Esophagus muscularis mucosa (tissue), 4 donors: ENCODE results near the gene MRPS15. TPM values are rescaled to one million over a fixed set of nuclear protein-coding genes. Genes with fewer than 3 reads are reported as not detected.
"Not testable (repeated sequence)": the region's sequence is repeated elsewhere in the genome, so short reads cannot be mapped to it uniquely, and the experiment has no call there.

ENCODE experiments used
- DNase-seq: peaks from one replicate; pipeline ENCODE4 v3.0.0-alpha.2; 2017; ENCODE audit errors: extremely low spot score
- H3K27ac ChIP-seq, 4 donors: fragments of 200-600 bp; sonication (generic); replicated peaks in 1 of 4; 1 replicate in 3 of 4; 2 replicates in 1 of 4; pipeline ENCODE4 v1.5.1; 2016 to 2019; ENCODE audit warnings: mild to moderate bottlenecking in 1 of 4
- H3K27me3 ChIP-seq, 4 donors: fragments of 200-600 bp; sonication (generic); one replicate each; pipeline versions ENCODE4 v1.5.1 to v1.6.0; 2016 to 2019
- H3K36me3 ChIP-seq, 4 donors: fragments of 200-600 bp; sonication (generic); one replicate each; pipeline ENCODE4 v1.5.1; 2016 to 2019
- H3K4me1 ChIP-seq, 4 donors: fragments of 200-600 bp; sonication (generic); one replicate each; pipeline ENCODE4 v1.5.1; 2016 to 2019
- H3K4me3 ChIP-seq, 4 donors: fragments of 200-600 bp; sonication (generic); 1 replicate in 2 of 4; 2 replicates in 2 of 4; pipeline ENCODE4 v1.5.1; 2016 to 2019; ENCODE audit warnings: mild to moderate bottlenecking in 4 of 4, moderate library complexity in 1 of 4
- H3K9me3 ChIP-seq, 4 donors: fragments of 200-600 bp; sonication (generic); 1 replicate in 3 of 4; 2 replicates in 1 of 4; pipeline ENCODE4 v1.5.1; 2016 to 2019
- EP300 ChIP-seq: sonication (generic); formaldehyde crosslinking; IDR thresholded peaks from one replicate; pipeline ENCODE4 v1.6.1; 2017; ENCODE audit warnings: antibody characterized with exemption
- POLR2A ChIP-seq: fragments of 450-650 bp; IDR thresholded peaks from one replicate; pipeline ENCODE4 v1.6.1; 2017; ENCODE audit warnings: antibody characterized with exemption, moderate library complexity, mild to moderate bottlenecking, low read depth
- POLR2AphosphoS5 ChIP-seq, 2 donors: sonication (generic); formaldehyde crosslinking; IDR thresholded peaks; one replicate each; pipeline ENCODE4 v1.6.1; 2017; ENCODE audit warnings: antibody characterized with exemption in 2 of 2
- WGBS: methylation state at CpG from one replicate; pipeline ENCODE4 v1.1.5; 2018; 5-methylcytosine and 5-hydroxymethylcytosine counted together
- intact Hi-C: fragments of 100-400 bp; cut with DNase I; formaldehyde crosslinking; loops from one replicate; pipeline ENCODE4 v1.15.1; 2023
- total RNA-seq, 4 donors: library from RNA; depleted of rRNA; stranded (reverse); fragments of >200 nt; gene quantifications; one replicate each; pipeline versions ENCODE4 v1.1.0 to v1.2.1, GENCODE V29; 2016
- TF ChIP-seq, protein P1 (sequence below), 3 experiments: fragments of 200-600 bp in 2 of 3; fragments of 450-650 bp in 1 of 3; sonication (generic) in 2 of 3; IDR thresholded peaks; one replicate each; pipeline ENCODE4 v1.5.1; 2017 to 2019; ENCODE audit warnings: antibody characterized with exemption in 3 of 3, mild to moderate bottlenecking in 2 of 3, moderate library complexity in 1 of 3

The MRPS15 gene
- 100 to 1,000 TPM in 1 of 4 donors, 10 to 100 TPM in 3; 64.8 to 109 (median 86.8) TPM for total RNA-seq

DNA sequence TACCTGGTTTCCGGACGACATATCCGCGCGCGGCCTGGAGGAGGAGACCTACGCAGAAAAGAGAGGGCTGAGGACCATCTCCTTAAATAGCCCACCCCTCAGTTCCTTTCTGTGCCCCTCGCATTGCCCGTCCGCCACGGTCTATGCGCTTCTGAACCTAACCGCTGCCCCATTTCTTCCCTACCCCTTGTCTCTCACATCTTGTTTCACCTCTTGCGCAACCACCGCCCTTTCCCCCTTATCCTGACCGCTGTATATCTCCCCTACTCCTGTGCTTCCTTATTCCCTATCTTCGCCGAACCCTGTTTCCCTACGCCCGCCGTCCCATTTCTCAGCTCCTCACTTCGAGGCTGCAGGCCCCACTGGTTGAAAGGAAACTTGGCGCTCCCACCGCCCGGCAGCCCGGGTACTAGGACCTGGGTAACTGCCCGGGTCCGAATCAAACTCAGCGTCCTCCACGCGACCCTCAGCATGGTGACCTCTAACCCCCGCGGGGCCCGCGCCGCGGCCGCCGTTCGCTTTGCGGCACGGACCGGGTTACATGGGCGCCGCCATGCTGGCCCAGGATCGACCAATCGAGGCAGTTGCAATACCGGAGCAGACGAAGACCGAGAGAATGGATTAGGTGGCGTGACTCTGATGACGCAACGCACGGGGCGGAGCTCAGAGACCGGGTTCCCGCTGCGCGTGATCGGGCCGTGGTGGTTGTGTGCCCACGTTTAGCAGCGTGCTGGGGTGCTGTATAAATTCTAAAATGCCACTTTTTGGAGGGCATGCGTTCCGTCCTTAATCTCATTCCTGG, at the start of gene MRPS15:
MRPS15 (minus strand) TSS at position 582 of the 802 bp plus-strand sequence; CDS start at position 473, 109 bp downstream.
- intact Hi-C loops = no loop called here
- Histone ChIP-seq H3K4me3 (peak within 1 kb of the TSS; percentile 70 to 79 (median 75)), H3K27me3 (no peaks in the 10 kb centered on the region), H3K36me3 (peaks cover 17 to 34% (median 32%) of the 10 kb centered on the region in 4 donors), H3K27ac (peak within 1 kb of the TSS; percentile 86 to 95 (median 92)), H3K4me1 (peaks cover 13 to 29% (median 24%) of the 10 kb centered on the region in 4 donors), H3K9me3 (no peaks in the 10 kb centered on the region)
- TF ChIP-seq POLR2AphosphoS5 (IDR thresholded peaks at IDR 0.05) (peak; percentile 94 to 98), POLR2A (peak; percentile 62), EP300 (no peak)
- TF ChIP-seq, protein P1, sequence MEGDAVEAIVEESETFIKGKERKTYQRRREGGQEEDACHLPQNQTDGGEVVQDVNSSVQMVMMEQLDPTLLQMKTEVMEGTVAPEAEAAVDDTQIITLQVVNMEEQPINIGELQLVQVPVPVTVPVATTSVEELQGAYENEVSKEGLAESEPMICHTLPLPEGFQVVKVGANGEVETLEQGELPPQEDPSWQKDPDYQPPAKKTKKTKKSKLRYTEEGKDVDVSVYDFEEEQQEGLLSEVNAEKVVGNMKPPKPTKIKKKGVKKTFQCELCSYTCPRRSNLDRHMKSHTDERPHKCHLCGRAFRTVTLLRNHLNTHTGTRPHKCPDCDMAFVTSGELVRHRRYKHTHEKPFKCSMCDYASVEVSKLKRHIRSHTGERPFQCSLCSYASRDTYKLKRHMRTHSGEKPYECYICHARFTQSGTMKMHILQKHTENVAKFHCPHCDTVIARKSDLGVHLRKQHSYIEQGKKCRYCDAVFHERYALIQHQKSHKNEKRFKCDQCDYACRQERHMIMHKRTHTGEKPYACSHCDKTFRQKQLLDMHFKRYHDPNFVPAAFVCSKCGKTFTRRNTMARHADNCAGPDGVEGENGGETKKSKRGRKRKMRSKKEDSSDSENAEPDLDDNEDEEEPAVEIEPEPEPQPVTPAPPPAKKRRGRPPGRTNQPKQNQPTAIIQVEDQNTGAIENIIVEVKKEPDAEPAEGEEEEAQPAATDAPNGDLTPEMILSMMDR (IDR thresholded peaks at IDR 0.05) = peak in 1 of 3 experiments; percentile 4
- under 1% methylated on average over 63 of the region's 65 CpGs for WGBS
- peak; percentile 99 for DNase-seq

DNA sequence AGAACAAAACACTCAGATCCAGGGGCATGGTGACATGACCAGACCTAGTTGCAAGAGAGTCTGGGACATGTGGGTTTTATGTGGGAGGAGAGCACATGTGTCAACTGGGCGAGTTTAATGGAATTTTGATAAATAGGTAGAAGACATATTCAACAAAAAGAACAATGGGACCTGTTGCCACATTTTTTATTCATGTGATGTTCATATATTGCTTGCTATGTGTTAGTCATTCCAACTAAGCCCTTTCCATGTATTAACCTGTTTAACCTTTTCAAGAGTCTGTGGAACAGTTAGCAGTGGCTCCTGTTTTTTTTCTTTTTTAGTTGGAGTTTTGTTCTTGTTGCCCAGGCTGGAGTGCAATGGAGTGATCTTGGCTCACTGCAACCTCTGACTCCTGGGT, 48.7 kb upstream of the MRPS15 start:
- TF ChIP-seq POLR2A (no peak), EP300 (no peak), POLR2AphosphoS5 (IDR thresholded peaks at IDR 0.05) (no peak)
- TF ChIP-seq, protein P1 (IDR thresholded peaks at IDR 0.05) = no peak
- 70% methylated on average over 1 of the region's 1 CpG for WGBS
- no peak for DNase-seq
- no peaks in the 10 kb centered on the region for H3K36me3 ChIP-seq
- H3K4me3 ChIP-seq = no peak overlapping the region
- no peaks in the 10 kb centered on the region for H3K4me1 ChIP-seq
- H3K27ac ChIP-seq = no peak overlapping the region
- H3K9me3 ChIP-seq = no peaks in the 10 kb centered on the region
- intact Hi-C loops = no loop called here
- peaks cover 0 to 55% (median 0%) of the 10 kb centered on the region in 4 donors for H3K27me3 ChIP-seq

DNA sequence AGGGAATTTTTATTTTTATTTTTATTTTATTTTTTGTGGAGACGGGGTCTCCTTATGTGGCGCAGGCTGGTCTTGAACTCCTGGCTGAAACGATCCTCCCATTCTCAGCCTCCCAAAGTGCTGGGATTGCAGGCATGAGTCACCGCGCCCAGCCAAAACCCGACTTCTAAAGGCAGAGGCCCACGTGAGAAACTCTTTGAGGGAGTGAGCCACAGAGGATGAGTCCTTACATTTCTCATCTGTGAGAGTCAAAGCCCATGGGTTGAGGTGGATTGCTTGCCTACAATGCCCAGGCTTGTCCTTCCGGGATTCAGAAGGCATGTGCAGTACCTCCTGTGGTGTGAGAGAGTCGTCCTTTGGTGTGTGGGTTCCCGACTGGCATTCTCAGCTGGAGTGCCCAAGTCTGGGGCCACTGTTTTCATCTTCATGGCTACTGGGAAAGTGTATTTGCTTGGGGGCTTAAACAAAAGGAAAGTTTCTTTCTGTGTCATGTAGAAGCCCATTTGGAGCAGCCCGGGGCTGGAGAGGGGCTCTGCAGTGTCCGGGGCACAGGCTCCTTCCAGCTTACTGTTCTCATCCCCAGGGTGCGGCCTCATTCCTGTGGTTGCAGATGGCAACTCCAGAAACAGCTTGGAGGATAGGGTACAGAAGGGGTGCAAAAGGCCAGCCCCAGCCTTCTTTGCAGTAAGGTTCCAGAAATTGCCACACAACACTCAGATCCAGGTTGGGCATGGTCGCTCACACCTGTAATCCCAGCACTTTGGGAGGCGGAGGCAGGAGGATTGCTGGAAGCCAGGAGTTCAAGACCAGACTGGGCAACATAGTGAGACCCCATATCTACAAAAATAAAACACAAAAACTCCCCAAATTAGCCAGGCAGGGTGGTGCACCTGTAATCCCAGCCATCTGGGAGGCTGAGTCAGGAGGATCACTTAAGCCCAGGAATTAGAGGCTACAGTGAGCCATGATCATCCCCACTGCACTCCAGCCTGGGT, 47.9 kb upstream of the MRPS15 start:
- H3K4me3 ChIP-seq = no peak overlapping the region
- H3K36me3 ChIP-seq = no peaks in the 10 kb centered on the region
- no peaks in the 10 kb centered on the region for H3K4me1 ChIP-seq
- H3K9me3 ChIP-seq = no peaks in the 10 kb centered on the region
- no peak for DNase-seq
- no peak overlapping the region for H3K27ac ChIP-seq
- TF ChIP-seq, protein P1 (IDR thresholded peaks at IDR 0.05) = no peak
- no peak for TF ChIP-seq POLR2AphosphoS5 (IDR thresholded peaks at IDR 0.05)
- TF ChIP-seq POLR2A = no peak
- no peak for TF ChIP-seq EP300
- intact Hi-C loops = no loop called here
- peaks cover 0 to 62% (median 2%) of the 10 kb centered on the region in 4 donors for H3K27me3 ChIP-seq
- 83% methylated on average over 11 of the region's 15 CpGs for WGBS

DNA sequence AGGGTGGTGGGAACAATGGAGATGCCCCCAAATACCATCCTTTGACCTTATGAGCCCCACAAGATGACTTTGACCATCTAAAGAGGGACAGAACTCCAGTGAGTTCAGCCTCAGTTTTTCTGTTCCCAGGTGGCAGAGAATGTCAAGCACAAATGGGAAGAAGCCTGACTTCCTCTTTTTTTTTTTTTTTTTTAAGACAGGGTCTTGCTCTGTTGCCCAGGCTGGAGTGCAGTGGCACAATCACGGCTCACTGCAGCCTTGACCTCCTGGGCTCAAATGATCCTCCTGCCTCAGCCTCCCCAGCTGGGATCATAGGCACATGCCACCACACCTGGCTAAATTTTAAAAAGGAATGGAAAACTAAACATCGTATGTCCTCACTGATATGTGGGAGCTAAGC, 47.0 kb upstream of the MRPS15 start:
- H3K27me3 ChIP-seq = peaks cover 0 to 62% (median 2%) of the 10 kb centered on the region in 4 donors
- H3K9me3 ChIP-seq, H3K4me3 ChIP-seq, H3K27ac ChIP-seq, DNase-seq, intact Hi-C loops, H3K36me3 ChIP-seq, H3K4me1 ChIP-seq: not testable (repeated sequence)
- 75% methylated on average over 2 of the region's 2 CpGs for WGBS

DNA sequence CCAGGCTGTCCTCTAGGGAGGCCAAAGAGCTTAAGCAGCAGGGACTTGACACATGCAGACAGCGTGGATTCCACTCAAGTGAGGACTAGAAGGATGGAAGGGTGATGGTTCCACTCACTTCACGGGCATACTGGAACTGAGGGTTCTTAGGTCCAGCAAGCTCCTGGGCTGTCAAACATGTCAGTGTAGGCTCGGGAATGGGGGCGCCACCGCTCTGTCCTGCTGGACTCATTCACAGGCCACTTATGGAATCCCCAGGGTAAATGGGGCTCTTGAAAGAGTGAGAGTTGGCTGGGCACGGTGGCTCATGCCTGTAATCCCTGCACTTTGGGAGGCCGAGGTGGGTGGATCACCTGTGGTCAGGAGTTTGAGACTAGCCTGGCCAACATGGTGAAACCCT, 46.2 kb upstream of the MRPS15 start:
- no peak for DNase-seq
- intact Hi-C loops = no loop called here

More for the DNA sequence above, 46.2 kb upstream of the MRPS15 start:
- no peak overlapping the region for H3K4me3 ChIP-seq
- H3K4me1 ChIP-seq = no peaks in the 10 kb centered on the region
- H3K36me3 ChIP-seq = no peaks in the 10 kb centered on the region
- H3K9me3 ChIP-seq = no peaks in the 10 kb centered on the region
- TF ChIP-seq EP300 (no peak), POLR2AphosphoS5 (IDR thresholded peaks at IDR 0.05) (no peak), POLR2A (no peak)
- TF ChIP-seq, protein P1 (IDR thresholded peaks at IDR 0.05) = no peak
- H3K27ac ChIP-seq = no peak overlapping the region
- WGBS = 88% methylated on average over 7 of the region's 7 CpGs
- H3K27me3 ChIP-seq = peaks cover 0 to 62% (median 2%) of the 10 kb centered on the region in 4 donors
